ENCODE measurements around the gene OR10A6. TPM values are rescaled to one million over a fixed set of nuclear protein-coding genes. Genes with fewer than 3 reads are reported as not detected.

Gene OR10A6
- total and polyA plus RNA-seq, 2 experiments from 2014 or later: 0.23 TPM; not detected in 1

- TF ChIP-seq ZNF462 (CRISPR knock-in tag; IDR thresholded peaks at IDR 0.05): no peak
Measured at GRCh38 chr11:7901319-7901854, 29.7 kb downstream of the OR10A6 start (continued).

GRCh38 chr11:7900686-7901085 is 30.4 kb downstream of the OR10A6 start:
- Histone ChIP-seq H2AFZ (no peak overlapping the region), H3K9me2 (ENCODE audit: insufficient read depth) (no peaks in the 10 kb centered on the region), H3K27me3 (ENCODE audit: insufficient read depth) (no peaks in the 10 kb centered on the region), H3K4me1 (ENCODE audit: insufficient read depth) (peaks cover 17% of the 10 kb centered on the region), H3K36me3 (ENCODE audit: insufficient read depth) (peaks cover 14% of the 10 kb centered on the region; the same call in 1 of the 2 replicates), H3K79me2 (replicated peaks; ENCODE audit: insufficient read depth) (peaks cover 10% of the 10 kb centered on the region), H3K4me3 (no peak overlapping the region), H3F3A (replicated peaks; ENCODE audit: low read depth) (no peaks in the 10 kb centered on the region), H4K20me1 (replicated peaks; ENCODE audit: insufficient read depth) (no peaks in the 10 kb centered on the region), H3K27ac (ENCODE audit: low read depth) (no peak overlapping the region), H3K4me2 (no peak overlapping the region)
- H3K4me3 Mint-ChIP-seq: no peak overlapping the region
- no peak overlapping the region for H3K27ac Mint-ChIP-seq
- H3K27me3 Mint-ChIP-seq (ENCODE audit: insufficient read depth, low read depth, poor library complexity): peaks cover 3% of the 10 kb centered on the region
- H3K9me3 Mint-ChIP-seq: peaks cover 14% of the 10 kb centered on the region
- DNase-seq (ENCODE audit: low spot score): no peak
- H3K36me3 Mint-ChIP-seq (ENCODE audit: low read depth): peaks cover 19% of the 10 kb centered on the region
- TF ChIP-seq ZNF462 (CRISPR knock-in tag; IDR thresholded peaks at IDR 0.05): no peak
- TF ChIP-seq STAT1 (IDR thresholded peaks at IDR 0.05; ENCODE audit: unreplicated experiment): no peak
- no peak for TF ChIP-seq NANOG (IDR thresholded peaks at IDR 0.05; ENCODE audit: borderline replicate concordance)
- peaks cover 27% of the 10 kb centered on the region for H3K4me1 Mint-ChIP-seq
- ATAC-seq: no peak
